HFFc6 (cell line): ENCODE measurements around the gene MAU2. TPM values are rescaled to one million over a fixed set of nuclear protein-coding genes. Genes with fewer than 3 reads are reported as not detected.

Experiments used
- DNase-seq: peaks from one replicate; pipeline ENCODE4 v3.0.0-alpha.2; 2018
- H3K27ac Mint-ChIP-seq: 2 replicates; pipeline ENCODE4 v1.8.0; 2020; ENCODE audit warnings: mild to moderate bottlenecking, mixed read lengths
- H3K27me3 Mint-ChIP-seq: 2 replicates; pipeline ENCODE4 v1.8.0; 2021; ENCODE audit warnings: mild to moderate bottlenecking, moderate library complexity, mixed read lengths; ENCODE audit not compliant: insufficient read depth
- H3K36me3 Mint-ChIP-seq: 2 replicates; pipeline ENCODE4 v1.8.0; 2021; ENCODE audit warnings: low read depth, mixed read lengths
- H3K4me1 Mint-ChIP-seq: 2 replicates; pipeline ENCODE4 v1.8.0; 2020; ENCODE audit warnings: low read depth, mixed read lengths
- H3K4me3 Mint-ChIP-seq: 2 replicates; pipeline ENCODE4 v1.8.0; 2020; ENCODE audit warnings: mild to moderate bottlenecking, moderate library complexity, mixed read lengths
- H3K9me3 Mint-ChIP-seq: 2 replicates; pipeline ENCODE4 v1.8.0; 2020; ENCODE audit warnings: mild to moderate bottlenecking, mixed read lengths
- CTCF ChIP-seq: fragments of 200-600 bp; sonication (generic); IDR thresholded peaks from 2 replicates; pipeline ENCODE4 v1.5.0; 2021; ENCODE audit warnings: antibody characterized with exemption, mild to moderate bottlenecking
- total RNA-seq, 6 experiments: library from RNA; stranded (reverse); fragmentation: NEBNext Ultra II Directional; extraction: Animal tissue kit (Norgen Biotek cat#: 25700); gene quantifications; 2 replicates in 1 of 6; 3 replicates in 5 of 6; pipeline ENCODE4 v1.2.3, GENCODE V29; 2021

The MAU2 gene
- total RNA-seq, 6 experiments from 2014 or later = 24.8 to 33.0 (median 29.4) TPM

- H3K27me3 Mint-ChIP-seq = no peaks in the 10 kb centered on the region; the same call in none of the 2 replicates
- no peak overlapping the region for H3K4me3 Mint-ChIP-seq
- TF ChIP-seq CTCF = no peak
- H3K4me1 Mint-ChIP-seq = no peaks in the 10 kb centered on the region
- peaks cover 11% of the 10 kb centered on the region; the same call in 1 of the 2 replicates for H3K36me3 Mint-ChIP-seq
- no peak for DNase-seq
- no peak overlapping the region for H3K27ac Mint-ChIP-seq
- no peaks in the 10 kb centered on the region for H3K9me3 Mint-ChIP-seq
Measured at GRCh38 chr19:19303411-19303810, 17.2 kb upstream of the MAU2 start.

- Mint-ChIP-seq H3K9me3 (no peaks in the 10 kb centered on the region), H3K4me3 (no peak overlapping the region), H3K36me3 (peaks cover 11% of the 10 kb centered on the region; the same call in 1 of the 2 replicates), H3K4me1 (no peaks in the 10 kb centered on the region), H3K27me3 (no peaks in the 10 kb centered on the region; the same call in 1 of the 2 replicates), H3K27ac (no peak overlapping the region)
- no peak for DNase-seq
- no peak for TF ChIP-seq CTCF
Measured at GRCh38 chr19:19304186-19304965, 16.3 kb upstream of the MAU2 start.

DNA sequence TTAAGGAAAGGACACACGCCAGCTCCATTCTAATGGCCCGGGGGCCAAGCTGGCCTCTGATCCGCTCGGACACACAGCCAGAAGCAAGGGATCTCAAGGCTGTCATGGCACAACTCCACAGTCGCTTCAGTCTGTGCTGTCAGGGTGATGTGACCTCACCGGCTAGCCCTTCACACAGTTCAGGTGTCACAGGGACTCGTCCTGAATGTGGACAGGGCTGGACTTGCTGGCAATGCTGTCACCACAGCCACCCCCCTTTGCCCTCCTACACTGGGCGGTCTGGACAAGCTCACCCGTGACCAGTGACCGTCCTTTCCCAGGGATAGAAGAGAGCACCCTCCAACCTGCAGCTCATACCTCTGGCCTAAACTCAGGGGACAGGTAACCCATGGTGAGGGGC is 15.6 kb upstream of the MAU2 start:
- Mint-ChIP-seq H3K4me3 (no peak overlapping the region), H3K36me3 (peaks cover 14% of the 10 kb centered on the region; the same call in 1 of the 2 replicates), H3K9me3 (no peaks in the 10 kb centered on the region), H3K4me1 (no peaks in the 10 kb centered on the region), H3K27ac (no peak overlapping the region), H3K27me3 (no peaks in the 10 kb centered on the region; the same call in 1 of the 2 replicates)
- TF ChIP-seq CTCF = no peak
- DNase-seq = no peak

DNA sequence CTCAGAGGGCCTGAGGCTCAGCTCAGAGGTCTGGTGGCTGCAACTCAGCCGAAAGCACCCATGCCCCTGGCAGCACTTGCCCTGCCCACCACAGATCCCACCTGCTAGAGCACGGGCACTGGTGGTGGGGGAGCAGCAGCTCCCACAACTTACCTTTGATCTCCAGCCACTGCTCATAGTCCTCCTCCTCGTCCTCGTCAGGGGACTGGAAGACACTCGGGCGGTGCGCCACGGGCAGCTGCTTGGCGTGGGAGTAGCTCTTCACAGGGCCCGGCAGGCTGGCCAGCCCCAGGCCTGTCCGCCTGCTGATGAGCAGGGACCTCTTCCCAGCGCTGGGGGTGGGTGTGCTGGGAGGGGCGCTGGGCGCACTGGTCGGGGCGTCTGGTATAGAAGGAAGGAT is 14.9 kb upstream of the MAU2 start:
- Mint-ChIP-seq H3K4me1 (no peaks in the 10 kb centered on the region), H3K9me3 (no peaks in the 10 kb centered on the region), H3K36me3 (peaks cover 14% of the 10 kb centered on the region; the same call in 1 of the 2 replicates), H3K4me3 (no peak overlapping the region), H3K27me3 (peaks cover 2% of the 10 kb centered on the region; the same call in 1 of the 2 replicates), H3K27ac (no peak overlapping the region)
- no peak for DNase-seq
- no peak for TF ChIP-seq CTCF

DNA sequence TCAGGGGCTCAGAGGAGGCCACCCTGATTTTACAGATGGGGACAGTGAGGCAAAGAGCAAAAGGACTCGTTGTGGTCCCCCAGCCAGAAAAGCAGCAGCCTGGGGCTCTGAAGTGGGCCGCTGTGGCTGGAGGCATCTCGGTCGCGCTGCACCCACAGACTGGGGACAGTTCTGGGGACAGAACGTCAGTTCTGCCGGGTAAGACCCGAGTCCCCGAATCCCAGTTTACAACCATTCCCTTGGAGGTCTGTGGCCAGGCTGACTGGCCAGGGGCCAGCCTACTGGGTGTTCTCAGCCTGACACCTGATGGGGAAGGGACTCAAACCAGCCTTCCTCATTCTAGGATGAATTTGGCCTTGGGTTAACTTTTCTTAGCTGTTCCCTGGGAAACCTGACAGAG is 14.4 kb upstream of the MAU2 start:
- Mint-ChIP-seq H3K36me3 (peaks cover 14% of the 10 kb centered on the region; the same call in 1 of the 2 replicates), H3K4me1 (no peaks in the 10 kb centered on the region), H3K27ac (no peak overlapping the region), H3K27me3 (peaks cover 2% of the 10 kb centered on the region; the same call in 1 of the 2 replicates), H3K9me3 (no peaks in the 10 kb centered on the region), H3K4me3 (no peak overlapping the region)
- no peak for DNase-seq
- TF ChIP-seq CTCF = no peak
